Mucosa of stomach (tissue), 1 donor: Measurements from ENCODE around the gene CMTM4.

Experiments
- H3K27me3 ChIP-seq: one replicate; pipeline ENCODE4 v1.7.0; 2013; ENCODE audit warnings: mild to moderate bottlenecking, low read length; ENCODE audit not compliant: control insufficient read depth, insufficient read depth
- H3K36me3 ChIP-seq: one replicate; pipeline ENCODE4 v1.7.0; 2013; ENCODE audit warnings: low read length; ENCODE audit not compliant: control insufficient read depth, insufficient read depth
- H3K4me1 ChIP-seq: one replicate; pipeline ENCODE4 v1.7.0; 2013; ENCODE audit warnings: mild to moderate bottlenecking, low read length; ENCODE audit not compliant: control insufficient read depth, insufficient read depth
- H3K4me3 ChIP-seq: one replicate; pipeline ENCODE4 v1.7.0; 2013; ENCODE audit warnings: low read length
- H3K9ac ChIP-seq: one replicate; pipeline ENCODE4 v1.7.0; 2013; ENCODE audit warnings: mild to moderate bottlenecking, low read length, moderate library complexity
- H3K9me3 ChIP-seq: one replicate; pipeline ENCODE4 v1.7.0; 2013; ENCODE audit warnings: mild to moderate bottlenecking, low read length, moderate library complexity; ENCODE audit not compliant: control insufficient read depth
- donor health status: Pancreatic carcinoma.

CMTM4 gene

DNA sequence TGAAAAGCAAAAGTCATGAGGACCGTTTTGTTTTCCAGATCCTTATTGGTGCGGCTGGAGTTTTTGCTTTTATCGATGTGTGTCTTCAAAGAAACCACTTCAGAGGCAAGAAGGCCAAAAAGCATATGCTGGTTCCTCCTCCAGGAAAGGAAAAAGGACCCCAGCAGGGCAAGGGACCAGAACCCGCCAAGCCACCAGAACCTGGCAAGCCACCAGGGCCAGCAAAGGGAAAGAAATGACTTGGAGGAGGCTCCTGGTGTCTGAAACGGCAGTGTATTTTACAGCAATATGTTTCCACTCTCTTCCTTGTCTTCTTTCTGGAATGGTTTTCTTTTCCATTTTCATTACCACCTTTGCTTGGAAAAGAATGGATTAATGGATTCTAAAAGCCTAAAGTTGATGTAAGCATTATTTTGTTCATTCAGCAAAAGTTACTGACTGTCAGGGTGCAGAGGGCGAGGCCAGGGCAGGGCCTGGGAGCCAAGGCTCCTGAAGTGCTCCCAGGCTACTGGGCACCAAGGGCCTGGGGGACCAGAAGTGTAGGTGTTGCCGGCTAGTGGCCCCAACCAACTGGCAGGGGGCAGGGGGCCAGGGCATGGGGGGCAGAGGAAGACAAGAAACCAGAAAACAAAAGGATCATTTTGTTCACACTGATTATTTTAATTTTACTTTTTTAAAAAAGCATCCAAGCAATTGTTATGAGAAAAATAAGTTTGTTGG, 108.5 kb downstream of the CMTM4 start:
- no peaks in the 10 kb centered on the region for H3K27me3 ChIP-seq
- peak overlapping the region; percentile 7 for H3K4me3 ChIP-seq
- no peaks in the 10 kb centered on the region for H3K9me3 ChIP-seq
- no peaks in the 10 kb centered on the region for H3K36me3 ChIP-seq
- no peaks in the 10 kb centered on the region for H3K4me1 ChIP-seq
- H3K9ac ChIP-seq = no peak overlapping the region

DNA sequence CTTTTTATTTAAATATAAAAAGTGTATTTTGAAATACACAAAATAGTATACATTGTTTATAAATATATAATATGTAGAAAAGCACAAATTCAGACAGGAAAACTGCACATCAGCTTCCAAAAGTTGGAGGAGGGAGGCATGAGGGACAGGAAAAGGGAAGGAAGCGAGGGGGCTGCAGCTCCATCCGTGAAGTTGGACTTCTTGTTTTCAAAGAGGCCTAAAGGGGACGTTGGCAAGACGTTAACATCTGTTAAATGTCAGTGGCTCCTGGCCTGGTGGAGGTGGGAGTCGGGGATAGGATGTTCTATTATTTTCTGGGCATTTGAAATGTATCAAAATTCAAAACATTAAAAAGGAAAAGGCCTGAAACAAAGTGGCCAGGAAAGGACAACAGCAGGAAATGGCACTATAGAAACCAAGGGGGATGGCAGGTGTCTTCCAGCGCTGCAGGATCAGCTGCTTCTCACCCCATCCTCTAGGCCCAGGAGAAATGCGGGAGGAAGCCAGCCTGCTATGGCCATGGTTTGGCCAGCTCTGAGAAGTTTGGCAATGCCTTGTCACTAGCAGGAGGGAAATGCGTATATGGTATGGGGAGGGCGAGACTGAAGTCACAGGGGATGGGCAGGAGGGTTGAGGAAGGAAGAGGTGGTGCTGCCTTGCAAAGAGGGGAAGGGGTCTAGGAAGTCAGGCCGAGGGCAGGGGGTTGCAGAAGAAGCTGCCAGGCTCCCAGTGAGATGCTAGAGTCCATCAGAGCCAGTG, 110.9 kb downstream of the CMTM4 start:
- Histone ChIP-seq H3K4me3 (no peak overlapping the region), H3K4me1 (peaks cover 6% of the 10 kb centered on the region), H3K27me3 (no peaks in the 10 kb centered on the region), H3K36me3 (no peaks in the 10 kb centered on the region), H3K9ac (no peak overlapping the region), H3K9me3 (no peaks in the 10 kb centered on the region)

DNA sequence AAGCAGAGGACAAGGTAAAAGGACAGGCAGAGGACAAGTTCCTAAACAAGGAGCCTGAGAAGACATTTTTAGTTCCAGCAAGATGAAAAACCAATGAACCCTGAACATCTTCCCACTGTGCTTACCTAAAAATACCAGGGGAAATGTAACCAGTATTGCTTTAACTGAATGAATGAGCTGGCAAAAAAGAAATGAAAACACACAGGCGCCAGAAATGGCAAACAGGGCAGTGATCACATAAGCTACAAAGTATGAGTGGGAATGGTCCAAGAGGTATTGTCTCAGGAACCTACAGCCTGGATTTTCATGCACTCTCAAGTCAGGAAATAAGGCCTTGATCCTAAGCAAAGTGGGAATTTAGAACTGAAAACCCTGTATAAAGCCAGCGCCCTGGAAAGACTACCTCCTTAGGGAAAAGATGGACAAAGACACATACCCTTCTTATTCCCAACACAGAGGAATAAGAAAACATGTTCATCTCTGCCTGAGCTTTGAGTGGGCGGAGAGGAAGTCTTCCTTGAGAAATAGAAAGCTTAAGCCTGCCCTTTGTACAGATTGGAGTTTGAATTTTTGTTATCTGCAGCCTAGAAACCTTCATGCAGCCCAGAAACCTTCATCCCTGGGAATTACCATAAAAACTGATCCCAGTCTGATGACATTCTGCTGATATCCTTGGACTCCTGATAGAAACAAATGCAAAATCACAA, 115.1 kb downstream of the CMTM4 start:
- Histone ChIP-seq H3K9ac (no peak overlapping the region), H3K27me3 (peaks cover 14% of the 10 kb centered on the region), H3K4me3 (no peak overlapping the region), H3K4me1 (peaks cover 6% of the 10 kb centered on the region), H3K36me3 (no peaks in the 10 kb centered on the region), H3K9me3 (no peaks in the 10 kb centered on the region)

DNA sequence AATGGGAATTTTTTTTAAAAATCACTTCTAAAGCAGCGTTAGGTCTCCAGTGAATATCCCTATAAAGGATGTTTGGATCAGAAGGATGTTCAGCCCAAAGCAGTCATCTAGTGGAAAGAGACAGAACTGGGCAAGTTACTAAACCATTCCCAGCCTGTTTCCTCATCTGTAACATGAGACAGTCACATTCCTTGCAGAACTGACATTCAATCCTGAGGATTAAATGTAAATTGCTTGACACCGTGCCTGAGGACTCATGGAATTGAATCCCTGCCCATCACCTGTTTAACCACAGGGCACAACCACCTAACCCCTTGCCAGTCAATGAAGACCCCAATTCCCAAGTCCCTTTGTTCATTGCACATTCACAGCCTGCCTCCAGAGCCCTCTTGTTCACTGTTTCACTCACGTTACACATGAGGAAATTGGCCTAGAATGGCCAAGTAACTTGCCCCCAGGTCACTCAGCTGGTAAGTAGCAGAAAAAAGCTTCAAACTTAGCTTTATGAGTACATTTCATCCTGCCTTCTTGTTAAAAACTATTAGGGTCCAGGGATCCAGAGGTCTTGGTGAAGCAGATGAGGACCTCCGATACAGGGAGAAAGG, 115.8 kb downstream of the CMTM4 start:
- Histone ChIP-seq H3K4me3 (no peak overlapping the region), H3K4me1 (peaks cover 6% of the 10 kb centered on the region), H3K36me3 (no peaks in the 10 kb centered on the region), H3K9me3 (no peaks in the 10 kb centered on the region), H3K9ac (no peak overlapping the region), H3K27me3 (peaks cover 14% of the 10 kb centered on the region)

DNA sequence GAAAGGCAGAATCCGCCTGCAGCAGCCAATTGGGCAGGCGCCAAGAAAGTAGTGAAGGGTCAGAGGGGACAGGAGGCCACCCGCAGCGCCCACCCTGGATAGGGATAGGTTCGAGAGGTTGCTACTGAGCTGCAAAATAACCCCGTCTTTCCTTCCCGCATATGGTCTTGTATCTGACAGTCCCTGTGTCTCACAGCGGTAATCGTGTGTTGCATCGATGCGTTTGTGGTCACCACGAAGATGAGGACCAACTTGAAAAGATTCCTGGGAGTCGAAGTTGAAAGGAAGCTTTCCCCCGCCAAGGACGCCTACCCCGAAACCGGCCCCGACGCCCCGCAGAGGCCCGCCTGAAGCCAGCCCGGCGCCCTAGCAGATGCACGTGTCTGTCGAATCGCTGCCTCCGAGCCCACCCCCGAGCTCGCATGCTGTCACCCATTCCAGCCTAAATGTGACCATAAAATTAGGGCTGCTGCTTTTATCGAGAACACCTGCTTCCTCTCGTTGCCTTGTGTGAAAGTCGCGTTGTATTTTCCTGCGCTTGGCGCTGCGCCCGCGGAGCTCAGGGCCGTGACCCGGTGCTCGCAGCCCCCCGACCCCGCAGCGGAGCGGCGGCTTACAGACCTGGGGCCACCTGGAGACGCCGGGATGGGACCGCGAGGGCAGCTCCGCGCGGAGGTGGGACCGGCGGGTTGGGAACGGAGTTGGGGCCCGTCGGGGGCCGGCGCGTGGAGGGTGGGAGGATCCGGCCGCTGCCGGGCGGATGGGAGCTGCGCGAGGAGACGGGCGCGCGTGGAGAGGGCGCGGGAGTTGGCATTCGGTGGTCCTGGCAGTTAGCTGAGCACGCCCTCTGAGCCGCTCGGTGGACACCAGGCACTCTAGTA, 117.7 kb downstream of the CMTM4 start, which contains the start of gene CMTM2:
TSS of gene CMTM2 (plus strand) at position 813 of the 881 bp plus-strand sequence. CDS start 145 bp downstream, outside the sequence.
- no peaks in the 10 kb centered on the region for H3K36me3 ChIP-seq
- no peaks in the 10 kb centered on the region for H3K9me3 ChIP-seq
- no peak within 1 kb of the TSS for H3K4me3 ChIP-seq
- H3K27me3 ChIP-seq = peaks cover 14% of the 10 kb centered on the region
- H3K4me1 ChIP-seq = peaks cover 6% of the 10 kb centered on the region
- H3K9ac ChIP-seq = no peak within 1 kb of the TSS

DNA sequence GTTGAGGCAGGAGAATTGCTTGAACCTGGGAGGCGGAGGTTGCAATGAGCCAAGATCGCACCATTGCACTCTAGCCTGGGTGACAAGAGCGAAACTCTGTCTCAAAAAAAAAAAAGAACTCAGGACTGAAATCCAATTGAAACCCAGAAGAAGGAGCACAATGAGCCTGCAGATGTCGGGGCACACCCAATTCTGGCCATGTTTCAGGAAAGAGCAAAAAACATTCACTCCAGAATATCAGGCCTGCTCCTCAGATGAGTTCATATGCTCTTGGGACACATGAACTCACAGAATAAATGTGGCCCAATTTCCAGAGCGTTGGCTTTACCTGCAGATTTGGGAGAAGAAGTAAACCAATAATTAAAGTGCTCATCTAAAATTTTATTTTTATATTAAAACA, 120.2 kb downstream of the CMTM4 start:
- Histone ChIP-seq H3K36me3 (no peaks in the 10 kb centered on the region), H3K27me3 (peaks cover 14% of the 10 kb centered on the region), H3K9ac (no peak overlapping the region), H3K4me1 (no peaks in the 10 kb centered on the region), H3K4me3 (no peak overlapping the region), H3K9me3 (no peaks in the 10 kb centered on the region)

DNA sequence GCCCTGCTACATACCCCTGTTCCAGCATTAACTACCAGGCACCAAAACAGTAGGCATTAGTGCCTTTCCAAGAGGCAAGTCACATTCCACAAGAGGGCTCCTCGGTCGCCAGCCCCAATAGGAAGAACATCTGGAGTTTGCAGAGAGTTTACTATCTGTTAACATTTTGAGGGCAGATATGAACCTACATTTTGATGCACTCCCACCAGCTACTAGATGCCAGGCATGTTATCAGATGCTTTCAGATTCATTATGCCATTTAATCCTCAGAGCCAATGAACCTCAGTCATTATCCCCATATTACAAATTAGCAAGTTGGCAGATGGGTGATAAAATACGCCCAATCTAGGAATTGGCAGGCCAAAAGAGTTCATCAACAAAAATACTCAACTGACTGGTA, 121.5 kb downstream of the CMTM4 start:
- Histone ChIP-seq H3K9ac (no peak overlapping the region), H3K4me3 (no peak overlapping the region), H3K27me3 (peaks cover 14% of the 10 kb centered on the region), H3K4me1 (no peaks in the 10 kb centered on the region), H3K9me3 (no peaks in the 10 kb centered on the region), H3K36me3 (no peaks in the 10 kb centered on the region)

DNA sequence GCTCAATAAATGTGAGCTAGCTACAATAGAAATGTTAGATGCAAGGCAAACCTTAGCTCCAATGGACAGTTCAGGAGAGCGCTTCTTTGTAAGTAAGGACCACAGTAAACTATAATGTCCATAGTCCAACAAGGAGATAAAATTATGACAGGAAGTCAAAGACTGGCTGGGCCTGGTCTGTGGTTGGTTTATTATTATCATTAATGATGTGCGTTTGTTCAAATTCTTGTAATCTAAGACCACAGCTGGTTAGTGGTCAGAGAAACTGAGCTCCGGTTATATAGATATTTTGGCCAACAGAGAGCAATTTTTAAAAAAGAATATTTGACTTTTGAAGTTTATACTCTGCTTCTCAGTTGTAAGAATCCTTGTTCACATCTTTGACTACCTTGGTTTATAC, 122.0 kb downstream of the CMTM4 start:
- Histone ChIP-seq H3K4me1 (no peaks in the 10 kb centered on the region), H3K36me3 (no peaks in the 10 kb centered on the region), H3K9me3 (no peaks in the 10 kb centered on the region), H3K9ac (no peak overlapping the region), H3K4me3 (no peak overlapping the region), H3K27me3 (peaks cover 14% of the 10 kb centered on the region)

DNA sequence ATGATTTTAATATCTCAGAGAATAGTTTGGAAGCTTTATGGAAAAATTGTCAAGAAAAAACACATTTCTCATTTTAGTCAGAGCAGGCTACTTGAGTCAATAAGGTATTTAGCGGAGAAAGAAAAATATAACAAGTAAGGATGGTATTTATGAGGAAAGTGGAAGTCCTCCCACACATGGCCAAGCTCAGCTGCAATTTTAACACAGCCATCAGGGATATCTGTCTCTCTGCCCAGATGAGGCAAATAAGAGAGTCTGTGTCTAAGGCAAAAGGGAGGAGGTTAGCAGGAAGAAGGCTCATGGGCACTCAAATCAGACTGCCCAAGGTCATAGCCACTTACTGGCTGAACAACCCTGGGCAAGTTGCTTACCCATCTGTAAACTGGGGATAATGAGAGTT, 122.5 kb downstream of the CMTM4 start:
- no peak overlapping the region for H3K4me3 ChIP-seq
- H3K4me1 ChIP-seq = no peaks in the 10 kb centered on the region
- H3K9ac ChIP-seq = no peak overlapping the region
- no peaks in the 10 kb centered on the region for H3K36me3 ChIP-seq
- H3K9me3 ChIP-seq = no peaks in the 10 kb centered on the region
- peaks cover 14% of the 10 kb centered on the region for H3K27me3 ChIP-seq

DNA sequence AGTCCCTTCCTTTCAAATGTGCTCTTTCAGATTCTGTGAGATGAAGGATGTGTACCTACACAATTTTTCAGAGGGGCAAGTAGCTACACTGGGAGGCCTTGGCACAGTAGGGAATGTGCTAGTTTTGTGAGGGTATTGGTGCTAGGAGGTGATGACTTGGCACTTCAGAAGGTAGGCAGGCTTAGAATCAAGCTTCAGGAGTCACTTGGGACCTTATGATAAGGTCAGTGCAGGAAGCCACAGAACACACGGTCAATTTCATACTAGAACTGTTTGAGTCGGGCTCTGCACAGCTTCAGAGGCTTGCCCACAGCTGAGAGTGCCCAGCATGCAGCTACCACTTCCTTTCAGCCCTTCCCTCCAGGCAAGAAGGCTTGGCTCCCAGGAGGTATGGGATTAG, 124.2 kb downstream of the CMTM4 start:
- Histone ChIP-seq H3K9ac (no peak overlapping the region), H3K4me1 (no peaks in the 10 kb centered on the region), H3K27me3 (no peaks in the 10 kb centered on the region), H3K4me3 (no peak overlapping the region), H3K9me3 (no peaks in the 10 kb centered on the region), H3K36me3 (no peaks in the 10 kb centered on the region)

DNA sequence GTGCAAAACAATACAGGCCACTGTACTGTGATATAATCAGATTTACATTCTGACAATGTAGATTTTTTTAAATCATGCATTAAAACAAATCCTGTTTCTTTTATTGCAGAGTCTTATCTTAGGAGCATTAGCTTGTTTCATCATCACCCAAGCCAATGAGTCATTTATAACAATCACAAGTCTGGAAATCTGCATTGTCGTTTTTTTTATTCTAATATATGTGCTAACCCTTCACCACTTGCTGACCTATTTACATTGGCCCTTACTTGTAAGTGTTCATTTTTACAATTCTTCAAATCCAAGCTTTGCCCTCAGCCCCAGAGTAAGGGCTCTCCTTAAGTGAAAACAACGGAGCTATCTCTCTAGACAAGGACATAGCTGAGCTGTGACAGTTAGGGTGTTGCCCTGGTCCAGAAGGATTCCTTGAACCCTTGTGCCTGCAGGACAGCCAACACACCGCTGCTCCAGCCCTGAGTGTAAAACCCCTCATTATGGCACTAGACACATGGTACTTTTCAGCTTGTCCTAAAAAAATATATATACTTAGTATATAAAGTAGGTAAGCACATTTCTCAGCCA, 126.6 kb downstream of the CMTM4 start:
- no peaks in the 10 kb centered on the region for H3K4me1 ChIP-seq
- no peak overlapping the region for H3K4me3 ChIP-seq
- H3K9ac ChIP-seq = no peak overlapping the region
- no peaks in the 10 kb centered on the region for H3K36me3 ChIP-seq
- no peaks in the 10 kb centered on the region for H3K9me3 ChIP-seq
- no peaks in the 10 kb centered on the region for H3K27me3 ChIP-seq
